SK-MEL-5 (cell line): ENCODE results near the gene UNC5B. TPM values are rescaled to one million over a fixed set of nuclear protein-coding genes. Genes with fewer than 3 reads are reported as not detected.
"Not testable (repeated sequence)": the region's sequence is repeated elsewhere in the genome, so short reads cannot be mapped to it uniquely, and the experiment has no call there.

Source experiments
- DNase-seq: peaks from one replicate; pipeline ENCODE4 v3.0.0-alpha.2; 2016; ENCODE audit warnings: low read depth, low spot score
- in situ Hi-C: cut with HindIII; loops from 2 replicates; pipeline ENCODE4 v1.10.0; 2016; ENCODE audit warnings: low sequenced_read_pairs, high pct_unique_total_duplicates, low pct_unique_long_range_greater_than_20kb
- total RNA-seq: library from RNA; depleted of rRNA; stranded (reverse); fragments of >200 nt; shearing (Covaris generic); gene quantifications from 2 replicates; pipeline ENCODE4 v1.2.3, GENCODE V29; 2014

Gene UNC5B
- total RNA-seq, 1 experiment from 2014 or later, result 0.82 TPM

GRCh38 chr10:71293446-71294084 lies 81.2 kb downstream of the UNC5B start:
- no peak for DNase-seq
- in situ Hi-C loops, result no loop called here

- in situ Hi-C loops, result no loop called here
- no peak for DNase-seq
These were observed 81.8 kb downstream of the UNC5B start for GRCh38 chr10:71294091-71294561.

GRCh38 chr10:71294856-71295255 lies 82.5 kb downstream of the UNC5B start:
- in situ Hi-C loops, result no loop called here
- DNase-seq, result no peak

GRCh38 chr10:71295641-71296040 lies 83.3 kb downstream of the UNC5B start:
- DNase-seq, result no peak
- in situ Hi-C loops, result no loop called here

- no peak for DNase-seq
- in situ Hi-C loops, result no loop called here
These were observed 83.7 kb downstream of the UNC5B start for GRCh38 chr10:71296086-71296485.

- in situ Hi-C loops, DNase-seq: not testable (repeated sequence)
These were observed 84.4 kb downstream of the UNC5B start for GRCh38 chr10:71296811-71297210.

- in situ Hi-C loops, result no loop called here
These were observed 85.0 kb downstream of the UNC5B start for GRCh38 chr10:71297343-71297742.

GRCh38 chr10:71299071-71299785 lies 86.9 kb downstream of the UNC5B start:
- in situ Hi-C loops, result no loop called here

More at GRCh38 chr10:71297343-71297742, 85.0 kb downstream of the UNC5B start:
- DNase-seq, result no peak

GRCh38 chr10:71300555-71301370 lies 88.4 kb downstream of the UNC5B start:
- no peak for DNase-seq
- in situ Hi-C loops, result no loop called here

More at GRCh38 chr10:71299071-71299785, 86.9 kb downstream of the UNC5B start:
- no peak for DNase-seq

GRCh38 chr10:71301371-71301916 lies 89.1 kb downstream of the UNC5B start:
- in situ Hi-C loops, result no loop called here
- DNase-seq, result no peak

GRCh38 chr10:71302451-71302850 lies 90.1 kb downstream of the UNC5B start:
- DNase-seq, result no peak
- in situ Hi-C loops, result no loop called here

GRCh38 chr10:71302874-71303568 lies 90.7 kb downstream of the UNC5B start:
- in situ Hi-C loops, result no loop called here
- DNase-seq, result peak; percentile 70

GRCh38 chr10:71303569-71303907 lies 91.2 kb downstream of the UNC5B start:
- in situ Hi-C loops, result no loop called here
- no peak for DNase-seq

- DNase-seq, result no peak
- in situ Hi-C loops, result no loop called here
These were observed 92.5 kb downstream of the UNC5B start for GRCh38 chr10:71304914-71305313.

GRCh38 chr10:71306979-71307378 lies 94.6 kb downstream of the UNC5B start:
- no peak for DNase-seq
- in situ Hi-C loops, result no loop called here

- in situ Hi-C loops, result no loop called here
- DNase-seq, result no peak
These were observed 95.2 kb downstream of the UNC5B start for GRCh38 chr10:71307469-71308085.

- DNase-seq, result no peak
- in situ Hi-C loops, result no loop called here
These were observed 95.9 kb downstream of the UNC5B start for GRCh38 chr10:71308244-71308643.
